GM12878 (cell line): Measurements from ENCODE around the gene POLD1. TPM values are rescaled to one million over a fixed set of nuclear protein-coding genes. Genes with fewer than 3 reads are reported as not detected.

Experiments
- ELK1 ChIP-seq: IDR thresholded peaks from 2 replicates; pipeline ENCODE4 v1.6.1; 2012; ENCODE audit warnings: low read depth, low read length, improper control_type of control experiment
- IRF5 ChIP-seq: fragments of 450-650 bp; IDR thresholded peaks from 2 replicates; pipeline ENCODE4 v1.6.1; 2017; ENCODE audit warnings: borderline replicate concordance
- KAT2A ChIP-seq: conservative IDR thresholded peaks from 2 replicates; pipeline ENCODE4 v1.6.1; 2011; ENCODE audit warnings: low read depth, low read length; ENCODE audit not compliant: control insufficient read depth
- RAD51 ChIP-seq: fragments of 450-650 bp; IDR thresholded peaks from 2 replicates; pipeline ENCODE4 v1.6.1; 2016; ENCODE audit warnings: moderate library complexity, mild to moderate bottlenecking, inconsistent platforms
- ZNF687 ChIP-seq: fragments of 450-650 bp; IDR thresholded peaks from 2 replicates; pipeline ENCODE4 v1.6.1; 2017; ENCODE audit warnings: mild to moderate bottlenecking, moderate library complexity
- polyA plus RNA-seq, 11 experiments: library from polyadenylated mRNA; depleted of rRNA in 4 of 11; unstranded in 6 of 11; stranded (reverse) in 5 of 11; fragments of >200 nt; fragmentation: Nextera tagmentation in 4 of 11; fragmentation: Illumina TruSeq in 1 of 11; extraction: Ambion mirVana in 4 of 11; extraction: Trizol in 1 of 11; gene quantifications; 1 replicate in 1 of 11; 2 replicates in 10 of 11; pipeline versions ENCODE4 v1.2.1 to v1.2.3, GENCODE V29; 2011 to 2016; ENCODE audit warnings: inconsistent platforms in 2 of 11, missing spikeins in 2 of 11, low read depth in 1 of 11
- total RNA-seq, 4 experiments: library from RNA; depleted of rRNA in 3 of 4; stranded (reverse); fragments of >200 nt in 3 of 4; fragmentation: Illumina TruSeq in 1 of 4; extraction: Trizol in 1 of 4; gene quantifications; 2 replicates each; pipeline versions ENCODE4 v1.2.1 to v1.2.3, GENCODE V29; 2013 to 2021

POLD1 gene
- total and polyA plus RNA-seq, 10 of the 15 experiments (the other 5 are each of a cell fraction or from before 2014, with no cell fraction given): 0.76 to 165 (median 63.4) TPM

GRCh38 chr19:50380751-50381151 is 3.4 kb upstream of the POLD1 start (continued):
- TF ChIP-seq RAD51: no peak
- no peak for TF ChIP-seq ZNF687
- TF ChIP-seq ELK1: no peak
- no peak for TF ChIP-seq KAT2A
- no peak for TF ChIP-seq IRF5
